GM20000 (cell line): ENCODE measurements around the gene LMNTD2.

Experiments used
- DNase-seq: peaks from one replicate; pipeline ENCODE4 v3.0.0; 2012; ENCODE audit warnings: low spot score
- CTCF ChIP-seq: IDR thresholded peaks from 2 replicates; pipeline ENCODE4 v1.5.1; 2012; ENCODE audit warnings: mild to moderate bottlenecking, control low read depth; ENCODE audit errors: extremely low read depth, missing control alignments

LMNTD2 gene

DNA sequence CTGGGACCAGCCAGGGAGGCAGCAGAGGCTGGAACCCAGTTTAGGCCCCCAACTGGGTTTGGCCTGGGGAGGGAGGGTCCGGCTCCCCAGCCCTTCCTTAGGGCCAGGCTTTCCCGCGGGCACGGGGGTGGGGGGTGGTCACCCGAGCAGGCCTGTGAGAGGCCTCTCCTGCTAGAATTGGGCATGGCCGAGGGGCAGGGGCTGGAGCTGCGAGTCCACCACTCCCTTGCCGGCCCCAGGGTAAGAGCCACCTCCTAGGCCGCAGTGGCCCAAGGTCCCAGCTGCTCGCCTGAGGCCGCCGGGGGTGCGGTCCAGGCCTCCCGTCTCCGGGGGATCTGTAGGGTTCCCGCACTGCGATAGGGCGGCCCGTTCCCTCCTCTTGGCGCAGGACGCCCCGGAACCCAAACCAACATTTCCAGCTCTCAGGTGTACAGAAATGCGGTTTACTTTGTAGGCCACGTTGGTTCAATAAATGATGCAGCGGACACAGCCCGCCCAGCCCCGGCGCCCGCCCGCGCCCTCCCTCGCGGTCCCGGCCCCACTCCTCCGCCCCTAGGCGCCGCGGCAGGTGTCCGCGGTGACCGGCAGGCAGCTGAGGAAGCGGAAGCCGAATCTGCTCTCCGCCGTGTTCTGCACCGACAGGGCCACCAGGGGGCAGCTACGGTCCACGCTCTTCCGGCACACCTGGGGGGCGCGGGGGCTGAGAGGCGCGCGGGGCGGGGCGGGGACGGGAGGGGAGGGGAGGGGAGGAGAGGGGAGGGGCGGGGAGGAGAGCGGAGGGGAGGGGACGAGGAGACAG, 5.9 kb downstream of the LMNTD2 start:
- DNase-seq = peak; percentile 94
- TF ChIP-seq CTCF = peak; percentile 88

DNA sequence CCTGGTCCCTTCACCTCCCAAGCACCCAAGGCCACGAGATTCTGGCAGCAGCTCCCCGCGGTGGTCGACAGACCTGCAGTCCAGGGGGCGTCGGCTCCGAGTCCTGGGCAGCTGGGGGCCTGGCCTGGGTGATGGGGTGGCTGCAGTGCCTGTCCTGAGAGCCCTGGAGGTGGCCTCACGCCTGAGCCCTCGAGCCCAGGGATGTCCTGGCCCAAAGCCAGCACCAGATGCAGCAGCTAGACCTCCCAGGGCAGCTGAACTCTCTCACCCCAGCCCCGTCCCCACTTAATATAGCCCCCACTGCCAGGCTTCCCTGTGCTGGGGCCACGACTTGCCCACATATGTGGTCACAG, 6.6 kb downstream of the LMNTD2 start:
- DNase-seq = no peak
- no peak for TF ChIP-seq CTCF

DNA sequence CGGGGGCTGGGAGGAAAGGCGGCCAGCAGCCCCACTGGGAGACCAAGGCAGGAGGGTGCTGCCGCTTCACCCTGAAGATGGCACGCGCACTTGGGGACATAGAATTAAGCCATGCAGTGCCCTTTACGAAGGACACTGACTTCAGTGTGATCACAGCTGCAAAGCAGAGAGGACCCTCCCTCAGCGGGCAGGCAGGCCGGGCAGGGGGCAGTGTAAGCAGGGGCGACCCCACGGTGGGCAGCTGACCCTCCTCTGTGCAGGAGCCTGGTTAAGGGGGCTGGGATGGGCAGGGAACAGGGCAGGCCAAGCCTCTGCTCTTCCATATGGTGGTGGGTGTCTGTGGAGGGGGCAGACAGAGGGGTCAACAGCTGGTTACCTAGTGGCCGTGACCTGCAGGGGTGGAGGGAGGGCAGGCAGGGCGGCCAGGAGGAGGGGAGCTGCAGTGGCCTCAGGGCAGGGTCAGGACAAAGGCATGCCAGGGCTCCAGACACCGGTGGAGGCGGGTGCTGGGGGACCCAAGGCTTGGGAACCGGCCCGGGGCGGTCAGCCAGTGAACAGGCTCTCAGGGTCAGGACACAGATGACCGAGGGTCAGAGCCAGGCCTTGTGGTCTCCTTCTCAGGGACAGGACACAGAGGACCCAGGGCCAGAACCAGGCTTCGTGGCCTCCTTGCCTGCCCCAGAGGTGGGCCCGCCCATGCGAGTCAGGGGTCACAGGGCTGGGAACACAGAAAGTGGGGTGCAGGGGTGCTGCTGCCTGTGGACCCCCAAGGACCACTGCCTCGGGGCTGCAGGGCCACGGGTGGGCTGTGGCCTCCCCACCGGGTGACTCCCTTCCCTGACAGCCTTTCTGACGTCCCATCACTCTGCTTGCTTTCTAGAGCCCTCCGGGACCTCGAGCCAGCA, 7.2 kb downstream of the LMNTD2 start:
- no peak for TF ChIP-seq CTCF

DNA sequence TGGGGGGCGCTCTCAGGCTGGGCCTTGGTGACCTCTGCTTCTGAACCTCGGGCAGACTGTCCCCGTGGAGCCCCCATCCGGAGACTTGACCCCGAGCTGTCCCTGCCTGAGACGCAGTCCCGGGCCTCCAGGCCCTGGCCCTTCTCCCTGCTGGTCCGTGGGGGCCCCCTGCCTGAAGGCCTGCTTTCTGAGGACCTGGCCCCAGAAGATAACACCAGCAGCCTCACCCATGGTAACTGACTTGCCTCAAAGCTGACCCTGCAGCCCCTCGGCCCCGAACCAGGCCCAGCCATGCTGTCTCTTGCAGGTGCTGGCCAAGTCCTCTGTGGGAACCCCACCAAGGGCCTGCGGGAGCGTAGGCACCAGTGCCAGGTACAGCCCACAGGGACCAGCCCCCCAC, 8.9 kb downstream of the LMNTD2 start:
- no peak for TF ChIP-seq CTCF
- no peak for DNase-seq

More for the DNA sequence above, 7.2 kb downstream of the LMNTD2 start:
- no peak for DNase-seq

- no peak for TF ChIP-seq CTCF
- no peak for DNase-seq
These were observed 9.4 kb downstream of the LMNTD2 start for GRCh38 chr11:551131-551530.

DNA sequence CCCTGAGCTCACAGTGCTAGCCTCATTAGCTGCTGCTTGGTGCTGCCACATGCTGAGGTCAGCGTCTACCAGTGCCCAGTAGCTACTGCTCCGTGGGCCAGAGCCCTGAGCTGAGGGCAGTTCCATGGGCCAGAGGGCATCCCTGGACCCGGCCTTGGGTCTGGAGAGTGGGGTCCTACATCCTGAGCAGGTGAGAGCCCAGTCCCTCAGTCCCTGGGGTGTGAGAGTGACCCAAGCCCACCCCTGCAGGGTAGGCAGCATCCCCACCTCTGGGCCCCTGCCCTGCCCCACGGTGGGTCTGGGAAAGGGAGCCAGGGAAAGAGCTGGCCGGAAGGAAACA, 9.8 kb downstream of the LMNTD2 start:
- no peak for DNase-seq
- TF ChIP-seq CTCF = no peak

- TF ChIP-seq CTCF = no peak
- no peak for DNase-seq
These were observed 10.4 kb downstream of the LMNTD2 start for GRCh38 chr11:550021-550745.
